Subcutaneous abdominal adipose tissue (tissue), 5 donors: ENCODE data around the gene PRPF6.

ENCODE experiments used
- H3K27ac ChIP-seq: one replicate; pipeline ENCODE4 v1.7.0; 2013; ENCODE audit warnings: low read depth, mild to moderate bottlenecking, inconsistent platforms, low read length, moderate library complexity
- H3K27me3 ChIP-seq, 5 donors: one replicate each; pipeline ENCODE4 v1.7.0; 2013; ENCODE audit warnings: low read length in 5 of 5, inconsistent platforms in 1 of 5; ENCODE audit not compliant: control insufficient read depth in 5 of 5, insufficient read depth in 4 of 5
- H3K36me3 ChIP-seq, 5 donors: one replicate each; pipeline ENCODE4 v1.7.0; 2013; ENCODE audit warnings: low read length in 5 of 5; ENCODE audit not compliant: control insufficient read depth in 5 of 5, insufficient read depth in 5 of 5
- H3K4me1 ChIP-seq, 5 donors: one replicate each; pipeline ENCODE4 v1.7.0; 2013; ENCODE audit warnings: low read length in 5 of 5, mild to moderate bottlenecking in 3 of 5, moderate library complexity in 1 of 5; ENCODE audit not compliant: control insufficient read depth in 5 of 5, insufficient read depth in 5 of 5
- H3K4me3 ChIP-seq, 5 donors: one replicate each; pipeline ENCODE4 v1.7.0; 2013; ENCODE audit warnings: low read length in 5 of 5, low read depth in 1 of 5
- H3K9ac ChIP-seq, 5 donors: one replicate each; pipeline ENCODE4 v1.7.0; 2013; ENCODE audit warnings: low read length in 5 of 5, mild to moderate bottlenecking in 4 of 5, moderate library complexity in 3 of 5
- H3K9me3 ChIP-seq, 5 donors: one replicate each; pipeline ENCODE4 v1.7.0; 2013; ENCODE audit warnings: low read length in 5 of 5; ENCODE audit not compliant: control insufficient read depth in 5 of 5
- donor health status: healthy.
- donor health status: healthy.
- donor health status: healthy.
- donor health status: healthy.
- donor health status: healthy.

PRPF6 gene

GRCh38 chr20:64081624-64081964, 100.7 kb downstream of the PRPF6 start:
- Histone ChIP-seq H3K36me3 (no peaks in the 10 kb centered on the region), H3K4me3 (no peak overlapping the region), H3K27me3 (peaks cover 15 to 23% (median 22%) of the 10 kb centered on the region in 5 donors), H3K9me3 (no peaks in the 10 kb centered on the region), H3K27ac (no peak overlapping the region), H3K4me1 (peaks cover 0 to 74% (median 57%) of the 10 kb centered on the region in 5 donors), H3K9ac (peak overlapping the region in 1 of 5 donors; percentile 14)

DNA sequence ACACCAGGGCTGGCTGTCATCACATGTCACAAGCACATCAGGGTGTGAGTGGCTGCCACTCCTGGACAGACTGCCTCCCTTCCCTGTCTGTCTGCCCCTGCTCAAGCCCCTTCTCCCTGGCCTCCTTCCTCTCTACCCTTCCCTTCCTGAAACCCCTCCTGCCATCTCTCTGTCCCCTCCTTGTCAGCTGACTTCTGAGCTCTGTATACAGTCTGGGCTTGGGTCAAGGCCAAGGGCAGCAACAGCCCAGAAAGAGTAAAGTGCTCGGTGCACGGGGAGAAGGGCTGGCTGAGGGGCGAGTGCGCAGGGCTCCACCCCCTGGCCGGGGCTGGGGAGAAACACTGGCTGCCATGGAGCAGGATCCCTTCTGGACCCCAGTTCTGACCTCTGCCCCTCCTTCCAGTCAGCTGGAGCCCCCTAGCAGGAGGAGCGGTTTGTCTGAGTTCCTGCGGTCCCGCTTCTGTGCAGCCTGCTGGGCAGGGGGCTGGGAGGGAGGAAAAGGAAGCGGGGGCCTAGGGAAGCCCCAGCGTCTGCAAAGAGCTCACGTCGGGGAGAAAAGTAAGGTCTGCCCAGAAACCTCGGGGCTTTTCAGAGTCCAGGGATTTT, 101.3 kb downstream of the PRPF6 start:
- no peak overlapping the region for H3K27ac ChIP-seq
- no peaks in the 10 kb centered on the region for H3K36me3 ChIP-seq
- no peaks in the 10 kb centered on the region for H3K9me3 ChIP-seq
- H3K27me3 ChIP-seq = peaks cover 15 to 27% (median 22%) of the 10 kb centered on the region in 5 donors
- no peak overlapping the region for H3K9ac ChIP-seq
- H3K4me3 ChIP-seq = no peak overlapping the region
- peaks cover 0 to 69% (median 57%) of the 10 kb centered on the region in 5 donors for H3K4me1 ChIP-seq
